ENCODE data around the gene SPOCK3. TPM values are rescaled to one million over a fixed set of nuclear protein-coding genes. Genes with fewer than 3 reads are reported as not detected.
"Not testable (repeated sequence)": the region's sequence is repeated elsewhere in the genome, so short reads cannot be mapped to it uniquely, and the experiment has no call there.

Gene SPOCK3
- total and polyA plus RNA-seq, 9 donors = 0.50 to 11.0 (median 4.5) TPM

DNA sequence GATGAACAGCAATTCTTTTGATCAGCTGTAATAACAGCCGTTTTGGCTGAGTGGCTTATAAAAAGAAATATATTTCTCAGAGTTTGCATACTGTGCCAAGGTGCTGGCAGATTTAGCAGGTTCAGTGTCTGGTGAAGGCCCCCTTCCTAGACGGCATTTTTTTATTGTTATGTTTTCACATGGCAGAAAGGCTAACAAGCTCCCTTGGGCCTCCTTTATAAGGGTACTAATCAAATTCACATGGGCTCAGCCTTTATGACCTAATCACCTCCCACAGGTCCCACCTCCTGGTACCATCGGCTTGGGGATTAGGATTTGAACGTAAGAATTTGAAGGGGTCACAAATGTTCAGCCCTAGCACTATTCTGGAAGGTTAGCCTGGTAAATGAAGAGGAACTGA, 431.9 kb downstream of the SPOCK3 start:
- TF ChIP-seq, protein P1, sequence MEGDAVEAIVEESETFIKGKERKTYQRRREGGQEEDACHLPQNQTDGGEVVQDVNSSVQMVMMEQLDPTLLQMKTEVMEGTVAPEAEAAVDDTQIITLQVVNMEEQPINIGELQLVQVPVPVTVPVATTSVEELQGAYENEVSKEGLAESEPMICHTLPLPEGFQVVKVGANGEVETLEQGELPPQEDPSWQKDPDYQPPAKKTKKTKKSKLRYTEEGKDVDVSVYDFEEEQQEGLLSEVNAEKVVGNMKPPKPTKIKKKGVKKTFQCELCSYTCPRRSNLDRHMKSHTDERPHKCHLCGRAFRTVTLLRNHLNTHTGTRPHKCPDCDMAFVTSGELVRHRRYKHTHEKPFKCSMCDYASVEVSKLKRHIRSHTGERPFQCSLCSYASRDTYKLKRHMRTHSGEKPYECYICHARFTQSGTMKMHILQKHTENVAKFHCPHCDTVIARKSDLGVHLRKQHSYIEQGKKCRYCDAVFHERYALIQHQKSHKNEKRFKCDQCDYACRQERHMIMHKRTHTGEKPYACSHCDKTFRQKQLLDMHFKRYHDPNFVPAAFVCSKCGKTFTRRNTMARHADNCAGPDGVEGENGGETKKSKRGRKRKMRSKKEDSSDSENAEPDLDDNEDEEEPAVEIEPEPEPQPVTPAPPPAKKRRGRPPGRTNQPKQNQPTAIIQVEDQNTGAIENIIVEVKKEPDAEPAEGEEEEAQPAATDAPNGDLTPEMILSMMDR (IDR thresholded peaks at IDR 0.05) = no peak
- TF ChIP-seq EP300 (IDR thresholded peaks at IDR 0.05) (no peak), POLR2A (IDR thresholded peaks at IDR 0.05) (no peak)
- Histone ChIP-seq H3K36me3 (no peaks in the 10 kb centered on the region), H3K4me3 (no peak overlapping the region), H3K4me1 (ENCODE audit: insufficient read depth) (no peaks in the 10 kb centered on the region), H3K27me3 (no peaks in the 10 kb centered on the region), H3K9me3 (no peaks in the 10 kb centered on the region), H3K27ac (no peak overlapping the region)
- DNase-seq = no peak
- 39 to 46% (median 46%) methylated on average over 4 of the region's 4 CpGs for WGBS, 3 donors
- intact Hi-C loops (cut with DNase I) = no loop called here

DNA sequence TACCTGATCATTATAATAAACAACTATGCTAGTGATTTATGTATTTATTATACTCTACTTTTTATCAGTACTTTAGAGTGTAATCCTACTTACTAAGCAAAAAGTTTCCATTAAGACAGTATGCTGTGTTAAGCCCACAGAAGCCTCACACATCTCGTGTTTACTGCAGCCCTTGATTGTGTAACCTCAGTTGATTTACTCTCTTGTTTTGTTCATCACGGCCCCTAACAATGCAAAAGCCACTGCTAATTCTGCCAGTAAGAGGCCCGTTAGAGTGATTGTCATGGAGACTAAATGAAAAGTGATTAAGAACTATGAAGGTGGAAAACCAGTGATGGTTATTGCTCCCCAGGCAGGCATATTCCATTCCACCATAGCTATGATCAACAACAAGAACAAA, 436.2 kb downstream of the SPOCK3 start:
- Histone ChIP-seq H3K4me3 (no peak overlapping the region), H3K27me3 (no peaks in the 10 kb centered on the region), H3K36me3 (no peaks in the 10 kb centered on the region), H3K27ac (no peak overlapping the region), H3K9me3 (no peaks in the 10 kb centered on the region), H3K4me1 (ENCODE audit: insufficient read depth) (no peaks in the 10 kb centered on the region)
- no peak for DNase-seq
- intact Hi-C loops (cut with DNase I) = no loop called here
- TF ChIP-seq POLR2A (IDR thresholded peaks at IDR 0.05) (no peak), EP300 (IDR thresholded peaks at IDR 0.05) (no peak)
- TF ChIP-seq, protein P1 (IDR thresholded peaks at IDR 0.05) = no peak
- WGBS, 3 donors = 61 to 68% (median 63%) methylated on average over 3 of the region's 3 CpGs

DNA sequence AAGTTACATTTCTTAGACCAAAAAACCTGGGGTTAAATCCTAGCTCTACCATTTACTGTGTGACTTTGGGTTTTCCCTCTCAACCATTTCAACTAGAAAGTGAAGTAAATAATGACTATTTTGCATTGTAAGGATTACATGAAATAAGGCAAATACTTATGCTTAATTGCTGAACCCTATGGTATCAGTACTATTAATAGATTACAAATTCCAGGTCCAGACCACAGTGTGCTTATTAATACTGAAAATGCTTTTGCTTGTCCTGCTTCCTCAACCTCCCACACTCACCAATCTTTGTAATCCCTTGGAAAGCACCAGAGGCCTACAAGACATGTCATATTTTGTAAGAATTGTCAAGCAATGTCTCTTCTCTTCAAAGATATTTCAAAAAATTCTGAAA, 456.5 kb downstream of the SPOCK3 start:
- no peaks in the 10 kb centered on the region for H3K27me3 ChIP-seq
- no peaks in the 10 kb centered on the region for H3K36me3 ChIP-seq
- H3K9me3 ChIP-seq = no peaks in the 10 kb centered on the region
- H3K27ac ChIP-seq = no peak overlapping the region
- TF ChIP-seq EP300 (IDR thresholded peaks at IDR 0.05) = no peak
- TF ChIP-seq, protein P1 (IDR thresholded peaks at IDR 0.05) = no peak
- no peak for TF ChIP-seq POLR2A (IDR thresholded peaks at IDR 0.05)
- no peak for DNase-seq
- H3K4me1 ChIP-seq (ENCODE audit: insufficient read depth) = no peaks in the 10 kb centered on the region
- no peak overlapping the region for H3K4me3 ChIP-seq
- intact Hi-C loops (cut with DNase I) = no loop called here

DNA sequence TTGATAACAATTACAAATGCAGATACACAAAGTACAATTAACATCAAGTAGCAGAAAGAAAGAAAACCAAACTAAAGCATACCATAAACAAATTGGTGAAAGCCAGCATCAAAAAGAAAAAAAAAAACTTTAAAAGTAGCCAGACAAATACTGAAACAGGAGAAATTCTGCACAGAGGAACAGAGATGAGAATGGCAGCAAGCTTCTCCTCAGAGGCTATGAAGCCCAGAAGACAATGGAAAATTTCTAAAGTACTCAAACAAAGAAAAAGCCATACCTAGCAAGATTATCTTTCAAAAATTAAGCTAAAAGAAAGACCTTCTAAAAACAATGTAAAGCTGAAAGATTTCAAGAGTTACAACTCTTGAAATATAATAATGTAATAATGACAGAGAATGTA, 471.3 kb downstream of the SPOCK3 start:
- no peak overlapping the region for H3K27ac ChIP-seq
- intact Hi-C loops (cut with DNase I) = no loop called here
- H3K36me3 ChIP-seq = no peaks in the 10 kb centered on the region
- no peaks in the 10 kb centered on the region for H3K9me3 ChIP-seq
- no peak for DNase-seq
- H3K4me3 ChIP-seq = no peak overlapping the region
- no peaks in the 10 kb centered on the region for H3K27me3 ChIP-seq
- H3K4me1 ChIP-seq (ENCODE audit: insufficient read depth) = no peaks in the 10 kb centered on the region
- TF ChIP-seq, protein P1 (IDR thresholded peaks at IDR 0.05) = no peak
- no peak for TF ChIP-seq EP300 (IDR thresholded peaks at IDR 0.05)
- no peak for TF ChIP-seq POLR2A (IDR thresholded peaks at IDR 0.05)

DNA sequence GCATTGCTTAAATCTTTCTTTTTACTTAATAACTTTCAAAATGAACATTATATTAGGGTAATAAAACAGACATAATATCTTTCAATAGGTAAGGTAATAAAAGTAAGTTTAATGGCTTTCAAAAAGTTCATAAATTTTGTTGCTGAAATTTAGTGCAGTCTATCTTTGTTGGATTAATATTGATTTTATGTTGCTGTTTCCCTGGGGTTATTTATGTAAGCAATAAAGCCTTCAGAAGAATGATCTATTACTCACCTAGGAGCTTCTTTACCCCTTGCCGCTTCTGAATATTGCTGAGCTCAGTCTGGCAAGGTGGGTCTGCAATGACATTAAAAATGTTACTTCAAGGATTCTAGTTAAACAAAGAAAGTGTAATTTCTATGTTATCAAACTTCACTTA, 492.6 kb downstream of the SPOCK3 start:
- H3K9me3 ChIP-seq = no peaks in the 10 kb centered on the region
- H3K36me3 ChIP-seq = no peaks in the 10 kb centered on the region
- WGBS, 3 donors = 57 to 77% (median 58%) methylated on average over 1 of the region's 1 CpG
- H3K4me1 ChIP-seq (ENCODE audit: insufficient read depth) = no peaks in the 10 kb centered on the region
- intact Hi-C loops (cut with DNase I) = no loop called here
- H3K4me3 ChIP-seq = no peak overlapping the region
- no peak for TF ChIP-seq POLR2A (IDR thresholded peaks at IDR 0.05)
- TF ChIP-seq, protein P1 (IDR thresholded peaks at IDR 0.05) = no peak
- no peak for TF ChIP-seq EP300 (IDR thresholded peaks at IDR 0.05)
- DNase-seq = no peak
- H3K27ac ChIP-seq = no peak overlapping the region
- no peaks in the 10 kb centered on the region for H3K27me3 ChIP-seq

DNA sequence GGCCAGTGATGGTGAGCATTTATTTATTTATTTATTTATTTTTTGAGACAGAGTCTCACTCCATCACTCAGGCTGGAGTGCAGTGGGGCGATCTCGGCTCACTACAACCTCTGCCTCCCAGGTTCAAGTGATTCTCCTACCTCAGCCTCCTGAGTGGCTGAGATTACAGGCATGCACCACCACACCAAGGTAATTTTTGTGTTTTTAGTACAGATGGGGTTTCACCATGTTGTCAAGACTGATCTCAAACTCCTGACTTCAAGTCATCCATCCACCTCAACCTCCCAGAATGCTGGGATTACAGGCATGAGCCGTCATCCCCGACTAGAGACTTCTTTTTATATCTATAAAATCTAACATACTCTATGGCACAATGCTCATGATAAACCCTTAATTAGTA, 495.1 kb downstream of the SPOCK3 start:
- H3K4me3 ChIP-seq; intact Hi-C loops (cut with DNase I); H3K36me3 ChIP-seq; DNase-seq; H3K27ac ChIP-seq; H3K4me1 ChIP-seq (ENCODE audit: insufficient read depth); H3K27me3 ChIP-seq; H3K9me3 ChIP-seq: not testable (repeated sequence)
- 94 to 97% (median 95%) methylated on average over 4 of the region's 4 CpGs for WGBS, 3 donors

All from ovary (tissue), 9 donors.